ENCODE results near the gene TRAPPC12.

The TRAPPC12 gene

GRCh38 chr2:3470166-3470651 lies 90.7 kb downstream of the TRAPPC12 start:
- TF ChIP-seq CTCF (IDR thresholded peaks at IDR 0.05; ENCODE audit: low read depth, low read length): no peak

DNA sequence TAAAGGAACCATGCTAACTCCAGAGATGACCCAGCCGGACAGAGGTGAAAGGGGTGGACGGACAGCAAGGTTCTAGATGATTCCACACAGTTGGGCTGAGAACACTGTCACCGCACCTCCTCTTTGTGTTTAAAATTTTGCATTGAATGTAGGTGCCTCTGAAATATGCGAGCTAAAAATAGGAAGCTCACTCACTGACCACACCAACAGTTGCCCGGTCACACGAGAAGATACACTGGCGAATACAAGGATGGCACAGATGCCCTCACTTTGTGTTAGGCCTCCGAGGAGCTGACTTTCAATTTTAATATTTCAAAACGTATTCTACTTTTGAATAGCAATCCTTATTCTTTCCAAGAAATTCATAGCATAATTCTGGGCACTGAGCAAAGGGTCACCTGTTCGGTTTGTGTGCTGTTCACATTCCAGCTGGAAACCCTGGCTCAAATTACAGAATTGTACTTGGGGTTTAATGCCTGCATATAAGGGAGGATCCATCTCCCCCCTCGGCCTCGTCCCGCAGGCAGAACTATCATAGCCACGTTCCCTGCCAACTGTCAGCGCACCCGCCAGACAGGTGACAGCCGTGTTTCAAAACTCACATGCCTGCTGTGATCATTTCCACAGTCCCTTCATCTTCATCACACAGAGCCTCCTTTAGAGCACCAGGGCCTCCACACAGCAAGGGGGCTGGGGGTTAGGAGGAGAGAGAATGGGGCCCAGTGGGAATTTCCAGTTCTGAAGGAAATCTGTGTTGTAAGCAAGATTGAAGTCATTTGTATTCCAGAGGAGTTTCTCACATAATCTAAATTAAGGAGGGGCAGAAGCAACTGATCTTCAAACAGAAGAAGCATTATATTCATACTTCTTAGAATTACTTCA lies 91.6 kb downstream of the TRAPPC12 start:
- no peak overlapping the region for H3K4me3 ChIP-seq (replicated peaks in 1 of 2; ENCODE audit: low read depth in 2 of 2, low read length in 2 of 2)
- peak; percentile 38 for DNase-seq (ENCODE audit: low read depth in 2 of 2)
- no peak for TF ChIP-seq CTCF (IDR thresholded peaks at IDR 0.05; ENCODE audit: low read depth, low read length)

More at GRCh38 chr2:3470166-3470651, 90.7 kb downstream of the TRAPPC12 start:
- DNase-seq (ENCODE audit: low read depth in 2 of 2): peak; percentile 94 to 96
- peak overlapping the region in 1 of 2 donors; percentile 13 for H3K4me3 ChIP-seq (replicated peaks in 1 of 2; ENCODE audit: low read depth in 2 of 2, low read length in 2 of 2)

- no peak for TF ChIP-seq CTCF (IDR thresholded peaks at IDR 0.05; ENCODE audit: low read depth, low read length)
- no peak overlapping the region for H3K4me3 ChIP-seq (replicated peaks in 1 of 2; ENCODE audit: low read depth in 2 of 2, low read length in 2 of 2)
- no peak for DNase-seq (ENCODE audit: low read depth in 2 of 2)
Observed at GRCh38 chr2:3472296-3472695, 92.8 kb downstream of the TRAPPC12 start.

DNA sequence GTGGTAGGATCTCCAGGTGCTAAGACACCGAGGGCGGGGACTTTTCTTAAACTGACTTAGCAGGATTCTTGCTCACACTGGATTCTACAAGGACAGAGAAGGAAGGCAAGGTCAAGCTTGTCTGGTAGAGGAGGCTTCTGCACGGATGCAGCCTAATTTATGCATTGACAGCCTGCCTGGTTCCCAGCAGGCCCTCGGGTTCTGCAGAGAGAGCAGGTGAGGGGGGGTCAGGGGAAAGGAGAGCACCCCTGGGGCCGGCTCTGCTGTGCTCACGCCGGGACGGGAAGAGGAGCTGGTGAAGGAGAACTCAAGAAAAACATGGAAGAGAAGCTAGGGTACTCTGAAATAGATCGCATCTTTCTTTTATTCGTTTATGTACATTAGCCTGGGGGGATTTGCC lies 93.5 kb downstream of the TRAPPC12 start:
- H3K4me3 ChIP-seq (replicated peaks in 1 of 2; ENCODE audit: low read depth in 2 of 2, low read length in 2 of 2): no peak overlapping the region
- TF ChIP-seq CTCF (IDR thresholded peaks at IDR 0.05; ENCODE audit: low read depth, low read length): no peak
- no peak for DNase-seq (ENCODE audit: low read depth in 2 of 2)

DNA sequence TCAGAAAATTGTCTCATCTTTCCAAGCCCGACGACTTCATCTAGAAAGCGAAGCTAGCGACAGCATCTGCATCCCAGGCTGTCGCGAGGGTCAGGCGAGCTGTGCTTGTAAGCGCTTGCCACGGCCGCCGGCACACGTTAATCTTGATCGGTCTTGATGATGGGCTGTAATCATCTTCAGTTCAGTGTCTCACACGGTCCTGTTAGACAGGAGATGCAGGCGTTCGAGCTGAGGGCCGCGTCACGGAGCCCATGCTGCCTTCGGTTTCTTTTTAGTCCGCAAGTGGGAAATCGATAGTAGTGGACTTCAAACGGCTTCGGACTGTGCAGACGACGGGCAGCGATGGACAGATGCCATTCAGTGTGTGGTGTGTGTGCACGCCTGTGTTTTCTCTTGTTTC lies 96.3 kb downstream of the TRAPPC12 start:
- TF ChIP-seq CTCF (IDR thresholded peaks at IDR 0.05; ENCODE audit: low read depth, low read length): no peak
- no peak for DNase-seq (ENCODE audit: low read depth in 2 of 2)
- no peak overlapping the region for H3K4me3 ChIP-seq (replicated peaks in 1 of 2; ENCODE audit: low read depth in 2 of 2, low read length in 2 of 2)

DNA sequence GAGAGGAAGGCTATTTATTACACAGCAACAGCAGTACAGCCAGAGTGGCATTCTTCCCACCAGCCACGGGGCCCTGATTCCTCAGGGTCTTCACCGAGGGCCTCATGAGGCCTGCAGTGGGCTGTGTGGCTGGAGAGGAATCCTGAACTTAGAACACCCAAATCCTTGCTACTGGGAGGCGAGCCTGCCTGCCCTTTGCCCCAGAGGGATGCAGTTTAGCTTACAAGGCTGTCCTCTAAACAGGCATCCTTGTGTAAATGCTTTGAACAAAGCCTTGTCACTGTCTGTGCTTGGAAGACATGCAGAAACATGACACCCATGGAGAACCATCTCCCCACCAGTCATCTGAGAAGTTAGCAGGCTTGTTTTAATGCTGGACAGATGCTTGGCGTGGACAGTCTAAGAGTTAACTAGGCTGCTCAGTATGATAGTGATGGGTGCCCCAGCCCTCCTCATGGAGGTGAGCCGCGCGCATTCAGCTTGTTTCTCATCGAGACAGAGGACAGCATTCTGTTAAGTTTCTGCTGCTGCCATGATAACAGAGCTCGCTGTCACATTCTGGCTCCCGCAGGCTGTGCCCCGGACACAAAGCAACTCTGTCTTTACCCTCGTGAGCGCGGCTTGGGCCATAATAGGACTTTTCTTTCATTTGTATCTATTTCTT lies 97.0 kb downstream of the TRAPPC12 start:
- peak in 1 of 2 donors; percentile 20 for DNase-seq (ENCODE audit: low read depth in 2 of 2)
- TF ChIP-seq CTCF (IDR thresholded peaks at IDR 0.05; ENCODE audit: low read depth, low read length): no peak
- H3K4me3 ChIP-seq (replicated peaks in 1 of 2; ENCODE audit: low read depth in 2 of 2, low read length in 2 of 2): no peak overlapping the region
